ENCODE measurements around the gene MAPK8IP3.

Gene MAPK8IP3

GRCh38 chr16:1818204-1818872 is 112.3 kb downstream of the MAPK8IP3 start:
- Histone ChIP-seq H3K79me2 (ENCODE audit: insufficient read depth, low read length) (peaks cover 7% of the 10 kb centered on the region; the same call in 1 of the 2 replicates), H3K27me3 (ENCODE audit: insufficient read depth, low read length, poor library complexity) (no peaks in the 10 kb centered on the region), H3K4me2 (ENCODE audit: insufficient read depth, low read length) (no peak overlapping the region), H3K27ac (ENCODE audit: low read length) (no peak overlapping the region), H2AFZ (ENCODE audit: low read depth, low read length) (no peak overlapping the region), H3K9me3 (ENCODE audit: insufficient read depth, low read length, severe bottlenecking) (no peaks in the 10 kb centered on the region), H3K9ac (ENCODE audit: low read depth, low read length) (no peak overlapping the region), H4K20me1 (ENCODE audit: insufficient read depth, low read length) (peaks cover 3% of the 10 kb centered on the region), H3K4me1 (ENCODE audit: insufficient read depth, low read length) (no peaks in the 10 kb centered on the region), H3K36me3 (ENCODE audit: insufficient read depth, low read length) (peaks cover 79% of the 10 kb centered on the region), H3K4me3 (ENCODE audit: low read depth in 1 of 2, low read length in 2 of 2) (no peak overlapping the region)
- TF ChIP-seq EZH2 (IDR thresholded peaks at IDR 0.05; ENCODE audit: borderline replicate concordance, low read depth, low read length, severe bottlenecking) (no peak), CTCF (IDR thresholded peaks at IDR 0.05; ENCODE audit: borderline replicate concordance, extremely low read depth, low read length, poor library complexity, severe bottlenecking) (no peak)
- DNase-seq: no peak
- ATAC-seq (ENCODE audit: insufficient read depth, low read depth): no peak

GRCh38 chr16:1818873-1819525 is 113.0 kb downstream of the MAPK8IP3 start:
- Histone ChIP-seq H3K36me3 (ENCODE audit: insufficient read depth, low read length) (peaks cover 73% of the 10 kb centered on the region), H3K9ac (ENCODE audit: low read depth, low read length) (no peak overlapping the region), H3K79me2 (ENCODE audit: insufficient read depth, low read length) (peaks cover 11% of the 10 kb centered on the region), H2AFZ (ENCODE audit: low read depth, low read length) (no peak overlapping the region), H3K27me3 (ENCODE audit: insufficient read depth, low read length, poor library complexity) (no peaks in the 10 kb centered on the region), H3K4me2 (ENCODE audit: insufficient read depth, low read length) (no peak overlapping the region), H3K9me3 (ENCODE audit: insufficient read depth, low read length, severe bottlenecking) (no peaks in the 10 kb centered on the region), H4K20me1 (ENCODE audit: insufficient read depth, low read length) (peaks cover 7% of the 10 kb centered on the region), H3K4me1 (ENCODE audit: insufficient read depth, low read length) (peaks cover 3% of the 10 kb centered on the region; the same call in 1 of the 2 replicates), H3K4me3 (ENCODE audit: low read depth in 1 of 2, low read length in 2 of 2) (no peak overlapping the region), H3K27ac (ENCODE audit: low read length) (no peak overlapping the region)
- TF ChIP-seq CTCF (IDR thresholded peaks at IDR 0.05; ENCODE audit: borderline replicate concordance, extremely low read depth, low read length, poor library complexity, severe bottlenecking): no peak
- TF ChIP-seq EZH2 (IDR thresholded peaks at IDR 0.05; ENCODE audit: borderline replicate concordance, low read depth, low read length, severe bottlenecking): no peak
- DNase-seq (no peak), ATAC-seq (ENCODE audit: insufficient read depth, low read depth) (no peak)

- H3K27me3 ChIP-seq (ENCODE audit: insufficient read depth, low read length, poor library complexity): no peaks in the 10 kb centered on the region
- H4K20me1 ChIP-seq (ENCODE audit: insufficient read depth, low read length): peaks cover 11% of the 10 kb centered on the region
- H2AFZ ChIP-seq (ENCODE audit: low read depth, low read length): no peak overlapping the region
- H3K4me3 ChIP-seq (ENCODE audit: low read depth in 1 of 2, low read length in 2 of 2): no peak overlapping the region
- no peaks in the 10 kb centered on the region for H3K9me3 ChIP-seq (ENCODE audit: insufficient read depth, low read length, severe bottlenecking)
- no peak overlapping the region for H3K9ac ChIP-seq (ENCODE audit: low read depth, low read length)
- peaks cover 9% of the 10 kb centered on the region for H3K4me1 ChIP-seq (ENCODE audit: insufficient read depth, low read length)
- peaks cover 72% of the 10 kb centered on the region for H3K36me3 ChIP-seq (ENCODE audit: insufficient read depth, low read length)
- no peak overlapping the region for H3K4me2 ChIP-seq (ENCODE audit: insufficient read depth, low read length)
- ATAC-seq (ENCODE audit: insufficient read depth, low read depth) (no peak), DNase-seq (no peak)
- peaks cover 17% of the 10 kb centered on the region for H3K79me2 ChIP-seq (ENCODE audit: insufficient read depth, low read length)
- no peak for TF ChIP-seq CTCF (IDR thresholded peaks at IDR 0.05; ENCODE audit: borderline replicate concordance, extremely low read depth, low read length, poor library complexity, severe bottlenecking)
- no peak for TF ChIP-seq EZH2 (IDR thresholded peaks at IDR 0.05; ENCODE audit: borderline replicate concordance, low read depth, low read length, severe bottlenecking)
- no peak overlapping the region for H3K27ac ChIP-seq (ENCODE audit: low read length)
Observed at GRCh38 chr16:1819611-1820010, 113.6 kb downstream of the MAPK8IP3 start.

All from DND-41 (cell line).